NCI-H69 (cell line): ENCODE measurements around the gene TNIK.

ENCODE experiments used
- DNase-seq: peaks from one replicate; lab custom pipeline; 2025; lab: John Stamatoyannopoulos, UW

The TNIK gene

DNA sequence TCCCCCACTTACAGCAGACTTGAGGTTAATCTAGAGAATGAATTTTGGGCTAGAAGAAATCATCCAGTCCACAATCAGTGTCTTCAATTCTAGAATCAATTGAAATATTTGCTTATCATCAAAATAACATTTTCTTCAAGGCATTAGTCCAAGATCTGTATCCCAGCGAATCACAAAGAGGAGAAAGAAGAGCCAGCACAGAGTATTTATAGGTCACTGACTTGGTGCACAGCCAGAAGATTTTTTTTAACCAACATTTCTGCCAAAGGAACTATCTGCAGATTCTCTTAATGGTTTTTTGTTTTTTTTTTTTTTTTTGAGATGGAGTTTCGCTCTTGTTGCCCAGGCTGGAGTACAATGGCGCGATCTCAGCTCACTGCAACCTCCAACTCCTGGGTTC lies 178.2 kb downstream of the TNIK start:
- no peak for DNase-seq

- no peak for DNase-seq
These were observed 178.8 kb downstream of the TNIK start for GRCh38 chr3:171281256-171281992.

- DNase-seq = no peak
These were observed 180.2 kb downstream of the TNIK start for GRCh38 chr3:171279972-171280371.

DNA sequence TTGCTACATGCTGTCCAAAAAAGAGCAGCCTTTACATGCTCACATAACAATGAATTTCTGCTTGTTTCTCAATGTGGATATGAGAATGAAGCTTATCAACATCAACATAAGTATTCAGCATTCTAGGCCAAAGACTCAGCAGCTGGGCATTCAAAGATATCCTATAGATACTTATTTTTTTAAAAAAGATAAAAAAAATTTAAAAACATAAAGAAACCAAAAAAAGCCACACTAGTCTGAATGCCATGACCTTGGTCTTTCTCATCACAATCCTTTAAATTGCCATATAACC lies 182.0 kb downstream of the TNIK start:
- no peak for DNase-seq

DNA sequence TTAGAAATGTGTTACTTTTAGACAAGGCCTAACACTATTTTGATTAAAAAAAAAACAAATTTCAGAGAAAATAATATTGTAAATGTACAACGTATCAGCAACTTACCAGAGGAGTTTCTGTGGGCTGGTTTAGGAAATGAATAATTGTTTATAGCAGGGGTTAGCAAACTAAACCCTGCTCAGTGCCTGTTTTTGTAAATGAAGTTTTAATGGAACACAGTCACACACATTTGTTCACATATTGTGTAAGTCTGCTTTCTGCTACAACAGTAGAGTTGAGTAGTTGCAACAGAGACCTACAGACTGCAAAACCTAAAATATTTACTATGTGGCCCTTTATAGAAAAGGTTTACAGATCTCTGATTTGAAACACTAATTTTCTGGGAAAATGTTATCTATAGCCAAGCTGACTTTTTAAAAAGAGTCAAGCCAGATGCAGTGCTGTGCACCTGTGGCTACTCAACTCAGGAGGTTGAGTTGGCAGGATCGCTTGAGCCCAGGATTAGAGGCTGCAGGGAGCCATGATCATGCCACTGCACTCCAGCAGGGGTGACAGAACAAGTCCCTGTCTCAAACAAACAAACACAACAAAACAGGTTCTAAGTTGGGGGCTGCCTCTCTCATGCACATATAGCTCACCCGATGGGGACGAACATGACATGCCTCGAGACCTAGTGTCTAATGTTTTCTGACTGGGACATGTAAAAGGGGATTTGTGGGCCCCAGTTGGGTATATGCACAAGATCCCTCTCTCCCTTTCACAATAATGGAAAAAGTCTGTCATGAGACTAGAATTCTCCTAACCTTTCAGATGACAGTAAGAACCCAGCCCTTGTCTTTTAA lies 182.5 kb downstream of the TNIK start:
- DNase-seq = no peak

- DNase-seq = no peak
These were observed 183.3 kb downstream of the TNIK start for GRCh38 chr3:171276923-171277322.

GRCh38 chr3:171274222-171274621 lies 186.0 kb downstream of the TNIK start:
- DNase-seq = no peak

- no peak for DNase-seq
These were observed 189.7 kb downstream of the TNIK start for GRCh38 chr3:171270541-171270940.

GRCh38 chr3:171269542-171269941 lies 190.7 kb downstream of the TNIK start:
- DNase-seq = no peak

DNA sequence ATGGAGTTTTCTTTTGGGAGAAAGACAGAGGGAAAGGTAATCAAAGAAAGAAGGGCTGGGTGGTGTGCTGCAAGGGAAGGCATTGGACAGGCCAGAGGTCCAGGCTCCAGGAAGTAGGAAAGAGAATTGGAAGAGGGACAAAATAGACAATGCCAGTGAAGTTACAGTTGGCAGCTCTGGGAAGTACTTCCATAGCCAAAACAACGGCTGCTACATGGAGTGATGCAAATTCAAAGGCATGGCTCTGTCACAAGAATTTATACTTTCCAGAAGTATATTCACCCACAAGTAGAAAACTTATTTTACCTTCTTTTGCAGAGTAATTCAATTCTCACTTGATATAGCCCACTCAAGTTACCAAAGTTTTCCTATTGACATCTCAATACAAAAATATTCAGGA lies 191.5 kb downstream of the TNIK start:
- DNase-seq = no peak

DNA sequence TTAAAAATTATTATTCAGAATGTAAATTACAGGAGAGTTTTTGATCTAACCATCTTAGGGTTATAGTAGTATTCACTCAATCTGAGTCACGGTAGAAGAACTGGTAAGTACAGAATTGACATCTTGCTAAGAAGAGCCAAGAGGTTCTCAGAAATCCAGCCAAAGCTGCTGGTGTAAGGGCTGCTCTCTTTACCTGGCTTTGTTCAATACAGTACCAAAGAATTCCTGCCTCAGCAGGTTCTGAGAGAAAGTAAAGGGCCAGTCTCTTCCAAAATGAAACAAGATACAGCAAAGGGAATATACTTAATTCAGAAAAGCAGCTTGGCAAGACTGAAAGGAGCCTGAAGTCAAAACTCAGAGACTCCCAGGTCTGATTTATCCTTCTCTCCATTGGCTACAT lies 193.1 kb downstream of the TNIK start:
- no peak for DNase-seq

GRCh38 chr3:171266740-171267073 lies 193.5 kb downstream of the TNIK start:
- DNase-seq = no peak

- DNase-seq = no peak
These were observed 194.0 kb downstream of the TNIK start for GRCh38 chr3:171266034-171266739.

DNA sequence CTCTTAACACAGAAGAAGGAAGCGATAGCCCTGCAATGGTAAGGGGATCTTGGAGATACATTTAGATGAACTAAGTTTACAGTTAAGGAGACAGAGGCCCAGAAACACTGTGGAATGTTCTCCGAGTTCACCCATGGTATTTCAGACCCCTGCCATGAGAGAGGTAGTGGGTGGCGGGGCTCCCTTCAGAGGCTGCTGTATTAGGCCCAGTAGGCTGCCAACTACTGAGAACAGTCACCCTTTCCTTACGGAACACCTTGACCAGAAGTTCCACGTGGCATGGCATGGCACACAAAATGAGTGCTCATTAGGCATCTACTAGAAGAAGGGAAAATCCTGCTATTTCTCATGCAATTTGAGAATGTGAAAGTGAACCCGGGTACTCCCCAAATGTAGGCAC lies 195.4 kb downstream of the TNIK start:
- DNase-seq = no peak

- DNase-seq = no peak
These were observed 197.8 kb downstream of the TNIK start for GRCh38 chr3:171262431-171262830.

GRCh38 chr3:171261487-171261886 lies 198.7 kb downstream of the TNIK start:
- DNase-seq = no peak

- no peak for DNase-seq
These were observed 199.3 kb downstream of the TNIK start for GRCh38 chr3:171260899-171261298.

DNA sequence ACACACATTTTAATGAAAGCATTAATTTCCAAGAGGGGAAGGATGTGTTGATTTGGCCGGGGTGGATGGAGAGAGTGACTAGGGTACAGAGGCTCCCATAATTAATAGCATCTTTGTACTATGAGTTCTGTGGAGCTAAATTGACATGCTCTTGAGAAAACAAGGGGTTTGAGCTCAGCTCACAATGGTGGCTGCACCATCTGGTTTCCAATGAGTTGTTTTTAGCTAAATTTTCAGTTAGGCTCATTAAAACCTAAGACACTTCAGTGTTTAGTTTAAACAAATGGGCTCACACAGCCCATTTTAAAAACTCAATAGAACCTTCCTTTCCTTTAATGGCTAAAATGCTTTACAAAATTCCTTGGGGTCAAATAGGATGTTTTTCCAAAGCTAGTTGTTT lies 199.7 kb downstream of the TNIK start:
- DNase-seq = no peak

- no peak for DNase-seq
These were observed 201.9 kb downstream of the TNIK start for GRCh38 chr3:171258316-171258715.

DNA sequence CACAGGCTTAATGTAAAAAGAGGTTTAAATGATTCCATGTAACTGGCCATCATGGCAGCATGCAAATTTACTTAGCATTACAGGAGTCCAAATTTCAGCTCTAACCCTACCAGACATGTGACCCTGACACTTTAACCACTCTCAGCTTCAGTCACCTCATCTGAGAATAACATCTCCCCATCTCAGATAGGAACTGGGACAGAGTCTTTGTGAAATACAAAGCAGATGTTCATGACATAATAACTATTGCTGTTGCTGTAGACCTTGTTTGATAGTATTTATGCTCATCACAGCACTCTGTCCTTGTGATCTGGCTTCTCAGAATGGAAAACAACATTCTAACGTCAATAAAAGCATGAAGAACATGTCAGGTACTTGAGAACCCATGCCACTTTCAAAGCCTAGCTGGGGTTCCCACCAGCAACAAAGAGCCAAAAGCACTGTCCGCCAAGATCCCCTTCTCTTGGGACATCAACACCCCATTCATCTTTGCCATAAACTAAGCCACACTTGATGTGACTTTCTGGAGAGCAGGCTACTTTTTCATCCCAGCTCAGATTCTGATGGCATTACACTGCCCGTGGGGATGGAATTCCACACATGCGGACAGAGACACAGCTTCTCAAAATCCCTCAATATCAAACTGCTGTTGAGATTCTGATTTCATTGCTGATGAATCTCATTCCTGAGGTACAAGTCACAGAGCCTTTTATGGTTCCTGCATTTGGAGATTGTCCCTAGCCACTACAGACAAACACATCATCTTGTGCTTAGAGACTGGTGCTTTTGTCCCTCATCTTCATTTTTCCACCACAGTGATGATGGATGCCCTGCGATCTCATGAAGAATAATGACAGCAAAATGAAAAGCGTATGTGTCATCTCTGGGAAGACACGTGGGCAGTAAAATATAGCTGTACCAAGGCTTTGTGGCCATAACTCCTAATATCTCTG lies 202.7 kb downstream of the TNIK start:
- DNase-seq = no peak

DNA sequence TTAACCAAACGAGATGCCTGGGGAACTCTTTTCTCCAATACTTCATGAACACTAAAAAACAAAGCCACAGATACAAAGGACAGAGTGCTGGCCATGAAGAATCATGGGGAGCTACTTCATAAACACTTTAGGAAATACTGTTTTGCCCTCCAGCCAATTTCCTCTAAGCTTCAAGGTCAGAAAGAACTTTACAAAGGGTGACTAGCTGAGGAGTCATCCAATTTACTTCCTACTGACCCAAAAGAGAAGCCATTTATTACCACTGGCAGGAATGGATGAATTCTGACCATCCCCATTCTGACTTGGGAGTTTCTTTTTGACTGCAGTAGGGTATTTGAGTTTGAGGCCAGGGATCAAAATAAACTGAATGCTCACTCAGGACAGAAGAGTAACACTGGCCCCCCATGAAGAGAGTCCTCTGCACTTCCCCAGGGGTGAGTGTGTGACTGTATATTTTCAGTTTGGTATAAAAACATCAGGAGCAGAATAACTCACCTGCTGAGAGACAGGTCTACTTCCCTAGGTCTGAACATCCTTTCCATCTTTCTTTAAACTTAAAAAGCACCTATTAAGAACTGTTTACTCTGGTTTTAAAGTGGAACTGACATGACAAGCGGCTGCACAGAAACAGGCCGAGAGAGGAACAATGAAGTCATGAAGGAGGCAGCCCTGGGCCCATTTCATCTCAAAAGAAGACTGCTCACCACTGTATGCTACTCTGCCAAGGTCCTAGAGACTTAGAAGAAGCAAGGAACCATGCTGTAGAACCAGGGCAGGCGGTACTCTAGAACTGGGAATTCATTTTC lies 203.6 kb downstream of the TNIK start:
- DNase-seq = no peak
